ENCODE results near the gene NAV2.

NAV2 gene

GRCh38 chr11:20160425-20161229, 448.0 kb downstream of the NAV2 start, which contains the start of gene DBX1:
Gene DBX1 (minus strand): TSS chr11:20160475. CDS start chr11:20160324, 151 bp downstream.
- no peak for TF ChIP-seq CTCF (conservative IDR thresholded peaks at IDR 0.05; ENCODE audit: low read depth)
- H3K27ac ChIP-seq: no peak within 1 kb of the TSS
- ChIA-PET POLR2A (ENCODE audit: low non-redundant PET) (no interaction called here), CTCF (no interaction called here)
- no peak for DNase-seq (ENCODE audit: low spot score)

- no peak for DNase-seq (ENCODE audit: low spot score)
- H3K27ac ChIP-seq: no peak overlapping the region
- ChIA-PET POLR2A (ENCODE audit: low non-redundant PET) (no interaction called here), CTCF (no interaction called here)
- TF ChIP-seq CTCF (conservative IDR thresholded peaks at IDR 0.05; ENCODE audit: low read depth): no peak
These were observed 448.7 kb downstream of the NAV2 start for GRCh38 chr11:20161230-20161918.

GRCh38 chr11:20161923-20162744, 449.5 kb downstream of the NAV2 start:
- ChIA-PET CTCF (no interaction called here), POLR2A (ENCODE audit: low non-redundant PET) (no interaction called here)
- no peak overlapping the region for H3K27ac ChIP-seq
- DNase-seq (ENCODE audit: low spot score): no peak
- no peak for TF ChIP-seq CTCF (conservative IDR thresholded peaks at IDR 0.05; ENCODE audit: low read depth)

- TF ChIP-seq CTCF (conservative IDR thresholded peaks at IDR 0.05; ENCODE audit: low read depth): no peak
- no peak overlapping the region for H3K27ac ChIP-seq
- no peak for DNase-seq (ENCODE audit: low spot score)
- CTCF ChIA-PET: no interaction called here
- POLR2A ChIA-PET (ENCODE audit: low non-redundant PET): no interaction called here
These were observed 450.5 kb downstream of the NAV2 start for GRCh38 chr11:20162824-20163782.

GRCh38 chr11:20163783-20164481, 451.3 kb downstream of the NAV2 start:
- no peak for TF ChIP-seq CTCF (conservative IDR thresholded peaks at IDR 0.05; ENCODE audit: low read depth)
- POLR2A ChIA-PET (ENCODE audit: low non-redundant PET): no interaction called here
- CTCF ChIA-PET: interaction anchor here (0.7 kb wide), 3 partner anchors 36 to 849 kb away, joined by 4 to 6 read pairs (median 5); no protein-coding TSS in a partner anchor
- DNase-seq (ENCODE audit: low spot score): no peak
- H3K27ac ChIP-seq: no peak overlapping the region
